ENCODE data around the gene OBP2B.
"Not testable (repeated sequence)": the region's sequence is repeated elsewhere in the genome, so short reads cannot be mapped to it uniquely, and the experiment has no call there.

Gene OBP2B

DNA sequence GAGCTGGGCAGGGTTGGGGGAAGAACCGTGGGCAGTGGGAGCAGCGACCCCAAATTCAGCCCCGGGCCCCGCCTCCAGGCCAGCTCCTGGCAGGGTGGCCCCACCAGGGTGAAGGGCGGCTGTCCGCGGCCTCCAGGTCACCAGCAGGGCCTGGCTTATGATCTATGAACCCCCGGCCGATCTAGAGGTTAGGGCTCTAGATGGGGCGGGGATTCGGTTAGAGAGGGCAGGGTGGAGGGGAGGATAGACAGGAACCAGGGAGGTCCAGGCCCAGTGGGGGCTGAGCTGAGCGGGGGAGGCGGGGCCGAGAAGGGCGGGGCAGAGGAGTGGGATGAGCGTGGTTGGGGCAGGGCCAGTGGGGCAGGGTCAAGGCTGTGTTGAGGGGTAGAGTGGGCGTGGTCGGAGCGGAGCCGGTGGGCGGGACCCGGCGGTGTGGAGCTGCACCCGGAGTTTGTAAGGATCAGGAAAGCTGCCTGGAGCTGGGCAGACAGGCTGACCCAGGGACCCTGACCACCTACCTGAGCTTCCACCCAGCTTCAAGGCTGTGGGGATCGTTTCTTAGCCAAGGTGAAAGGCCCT is 29.3 kb upstream of the OBP2B start:
- peak; percentile 48 for DNase-seq

DNA sequence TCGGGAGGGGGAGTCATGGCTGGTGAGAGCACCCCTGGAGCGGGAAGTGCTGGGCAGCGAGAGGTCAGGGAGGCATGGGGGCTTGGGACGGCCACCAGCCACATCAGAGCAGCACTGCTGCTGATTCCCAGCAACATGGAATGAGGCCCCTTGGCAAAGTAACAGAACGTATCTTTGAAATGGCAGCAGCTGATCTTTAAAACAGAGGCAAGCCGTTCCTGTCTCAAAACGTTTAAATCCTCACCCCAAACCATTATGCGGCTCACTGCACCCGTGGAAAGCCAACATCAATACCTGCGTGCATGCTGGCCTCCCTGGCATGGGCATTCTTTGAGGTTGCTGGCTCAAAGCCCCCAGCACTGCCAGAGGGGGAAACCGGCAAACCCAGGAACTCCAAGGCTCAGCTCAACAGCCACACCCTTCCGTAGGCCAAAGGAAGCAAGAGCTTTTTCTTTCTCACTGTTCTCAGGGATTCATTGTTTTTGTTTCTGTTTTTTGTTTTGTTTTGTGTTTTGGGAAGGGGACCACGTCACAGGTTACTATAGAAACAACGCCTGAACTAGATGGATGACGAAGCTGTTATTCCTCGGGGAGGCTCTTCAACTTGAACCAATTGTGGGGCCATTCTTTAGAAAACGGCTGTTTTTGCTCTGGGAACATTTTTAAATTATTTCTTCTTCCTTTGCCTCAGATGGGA is 28.1 kb upstream of the OBP2B start:
- no peak for DNase-seq

DNA sequence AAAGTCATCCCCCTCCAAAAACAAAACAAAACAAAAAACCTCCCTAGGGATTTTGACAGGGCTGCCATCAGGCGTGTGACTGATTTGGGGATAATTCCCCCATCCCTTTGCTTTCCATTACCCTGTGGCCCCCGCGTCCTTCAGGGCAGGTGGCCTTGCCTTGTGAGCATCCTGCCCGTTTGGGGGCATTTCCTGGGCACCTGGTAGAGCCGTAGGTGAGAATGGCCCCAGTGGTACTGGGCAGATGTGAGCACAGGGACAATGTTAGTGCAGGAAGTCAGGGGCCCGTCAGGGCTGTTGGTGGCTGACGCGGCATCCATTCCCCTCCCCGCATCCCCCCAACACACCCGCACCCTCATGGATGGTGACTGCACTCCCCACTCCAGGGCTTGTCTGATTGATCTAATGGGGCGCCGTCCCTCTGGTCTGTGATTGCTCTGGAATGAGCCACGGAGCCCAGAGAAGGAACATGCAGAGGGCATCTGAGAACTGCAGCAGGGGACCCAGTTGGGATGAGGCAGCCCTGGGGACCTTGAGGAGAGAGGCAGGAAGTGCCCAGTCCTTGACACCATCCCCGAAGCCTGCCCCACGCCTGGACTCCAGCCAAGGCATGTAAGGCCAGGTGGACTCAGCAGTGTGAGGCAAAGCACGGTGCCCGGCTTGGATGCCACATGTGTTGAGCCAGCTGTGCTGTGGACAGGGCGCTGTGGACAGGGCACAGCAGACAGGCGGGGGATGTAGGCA is 27.4 kb upstream of the OBP2B start:
- DNase-seq, result not testable (repeated sequence)

GRCh38 chr9:133235549-133236222 is 26.6 kb upstream of the OBP2B start:
- DNase-seq, result no peak

- DNase-seq, result no peak
These were observed 25.7 kb upstream of the OBP2B start for GRCh38 chr9:133234577-133235322.

DNA sequence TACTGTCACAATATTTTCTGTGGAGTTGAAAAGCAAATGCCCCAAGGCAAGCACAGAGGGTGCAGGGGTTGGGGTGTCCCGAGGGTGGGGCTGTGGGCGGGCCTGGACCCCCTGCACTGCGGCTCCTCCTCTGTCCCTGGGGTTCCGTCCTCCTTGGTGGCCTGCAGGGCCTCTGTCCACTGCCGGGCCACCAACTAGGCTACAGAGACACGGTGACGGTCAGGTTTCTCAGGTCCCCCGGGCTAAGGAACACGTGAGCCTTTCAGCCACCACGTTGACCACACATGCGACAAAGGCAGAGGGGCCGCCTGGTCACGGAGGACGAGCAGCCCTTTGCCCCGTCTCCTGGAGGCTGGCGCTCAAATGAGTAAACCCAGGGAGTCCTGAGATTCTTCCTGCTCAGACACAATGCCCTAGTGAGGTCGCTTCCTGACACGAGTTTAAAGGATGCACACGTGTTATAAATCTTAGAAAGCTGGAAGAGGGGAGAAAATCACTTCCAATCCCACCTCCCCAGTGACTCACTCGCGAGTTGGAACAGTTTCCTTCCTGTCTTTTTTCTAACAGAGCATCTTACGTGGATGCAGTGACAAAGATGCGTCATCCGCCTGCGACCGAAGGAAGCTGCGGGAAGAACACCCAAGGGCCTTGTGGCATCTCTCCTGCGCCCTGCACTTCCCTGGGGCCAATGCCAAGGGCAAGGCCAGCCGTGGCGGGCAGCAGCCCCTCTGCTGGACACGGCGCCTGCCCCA is 24.8 kb upstream of the OBP2B start:
- DNase-seq, result no peak

GRCh38 chr9:133231934-133232568 is 23.0 kb upstream of the OBP2B start:
- DNase-seq, result not testable (repeated sequence)

GRCh38 chr9:133230514-133230913 is 21.5 kb upstream of the OBP2B start:
- not testable (repeated sequence) for DNase-seq

DNA sequence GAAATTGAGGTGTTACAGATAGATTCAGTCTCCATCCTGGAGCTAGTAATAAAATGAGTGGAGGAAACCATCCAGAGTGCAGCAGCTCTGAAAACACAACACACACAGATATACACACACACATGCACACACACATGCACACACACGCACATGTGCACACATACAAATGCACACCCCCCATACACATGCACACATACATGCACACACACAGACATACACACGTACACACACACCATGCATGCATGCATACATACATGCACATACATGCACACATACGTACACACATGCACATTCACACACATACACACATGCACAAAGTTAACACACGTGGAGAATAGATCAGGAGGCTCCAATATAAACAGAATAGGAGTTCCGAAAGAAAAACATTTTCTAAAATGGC is 21.0 kb upstream of the OBP2B start:
- no peak for DNase-seq

DNA sequence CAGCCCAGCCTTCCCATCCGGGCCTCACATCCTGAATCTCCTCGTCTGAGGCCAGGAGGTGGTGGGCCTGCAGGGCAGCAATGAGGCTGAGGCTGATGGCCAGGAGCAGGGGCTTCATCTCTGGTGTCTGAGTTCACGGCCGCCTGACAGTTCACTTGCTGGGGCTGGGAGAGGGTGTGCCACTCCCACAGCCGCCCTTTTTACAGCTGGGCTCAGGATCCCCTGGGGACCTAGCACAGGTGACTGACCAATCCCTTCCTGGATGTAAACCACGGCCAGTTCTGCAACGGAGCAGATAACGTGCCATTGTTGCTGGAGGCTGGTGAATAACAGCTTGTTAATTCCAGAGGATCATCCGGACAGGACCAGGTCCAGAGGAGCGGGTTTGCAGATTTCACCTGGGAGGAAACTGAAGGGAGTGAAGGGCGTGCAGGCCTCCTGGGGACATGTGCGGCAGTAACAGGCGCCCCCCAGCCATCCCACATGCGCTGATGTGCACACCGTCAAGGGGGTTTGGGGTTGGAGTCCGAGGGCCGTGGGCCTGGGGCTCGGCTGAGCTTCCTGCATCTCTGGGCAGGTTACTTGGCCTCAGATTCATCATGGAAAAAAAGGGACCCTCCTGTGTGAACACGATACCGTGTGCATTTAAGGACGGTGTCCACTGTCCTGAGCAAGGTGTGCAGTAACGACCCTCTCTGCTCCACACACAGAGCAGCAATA is 19.6 kb upstream of the OBP2B start:
- not testable (repeated sequence) for DNase-seq

- not testable (repeated sequence) for DNase-seq
These were observed 18.9 kb upstream of the OBP2B start for GRCh38 chr9:133227996-133228395.

GRCh38 chr9:133227242-133227860 is 18.3 kb upstream of the OBP2B start:
- no peak for DNase-seq

DNA sequence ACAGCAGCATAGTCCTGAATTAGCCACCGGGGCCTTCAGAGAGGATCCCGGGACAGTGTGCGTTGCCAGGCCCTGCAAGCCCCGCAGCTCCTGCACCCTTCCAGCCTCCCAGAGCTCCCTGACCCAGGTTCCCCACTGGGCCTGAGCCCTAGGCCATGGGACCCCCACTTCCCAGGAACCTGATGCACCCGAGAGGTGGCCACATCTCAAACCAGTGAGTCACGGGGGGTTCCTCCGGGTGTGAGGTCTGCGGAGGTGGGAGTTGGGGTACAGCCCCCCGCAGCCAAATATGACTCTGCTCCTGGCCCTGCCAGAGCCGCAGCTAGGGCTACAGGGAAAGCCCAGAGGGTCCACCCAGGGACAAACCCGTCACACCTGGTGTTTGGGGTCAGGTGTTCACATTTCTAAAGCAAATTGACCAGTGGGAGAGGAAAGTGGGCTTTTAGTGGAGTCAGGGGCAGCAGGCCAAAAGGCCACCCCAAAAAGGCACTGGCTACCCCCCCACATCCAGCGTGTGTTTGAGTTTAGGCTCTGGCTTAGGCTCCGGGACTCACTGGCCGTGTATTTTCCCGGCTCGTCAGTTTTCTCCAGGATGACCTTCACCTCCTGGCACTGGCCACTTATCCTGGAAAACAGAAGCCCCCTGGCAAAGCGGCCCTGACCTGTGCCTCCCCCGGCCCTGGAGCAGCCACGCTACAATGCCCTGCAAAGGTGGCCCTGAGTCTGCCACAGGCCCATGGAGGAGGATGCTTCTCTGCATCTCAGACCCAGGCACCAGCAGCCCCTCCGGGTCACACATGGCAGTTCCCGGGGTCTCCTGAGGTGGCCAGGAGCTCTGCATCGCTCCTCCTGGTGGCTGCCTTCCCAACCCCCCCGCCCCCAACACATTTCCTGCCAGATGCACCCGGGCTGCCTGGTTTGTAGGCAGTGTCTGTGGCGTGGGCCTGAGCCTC is 17.4 kb upstream of the OBP2B start:
- DNase-seq, result no peak

- DNase-seq, result no peak
These were observed 16.3 kb upstream of the OBP2B start for GRCh38 chr9:133225171-133226011.

GRCh38 chr9:133224762-133225161 is 15.7 kb upstream of the OBP2B start:
- DNase-seq, result no peak

DNA sequence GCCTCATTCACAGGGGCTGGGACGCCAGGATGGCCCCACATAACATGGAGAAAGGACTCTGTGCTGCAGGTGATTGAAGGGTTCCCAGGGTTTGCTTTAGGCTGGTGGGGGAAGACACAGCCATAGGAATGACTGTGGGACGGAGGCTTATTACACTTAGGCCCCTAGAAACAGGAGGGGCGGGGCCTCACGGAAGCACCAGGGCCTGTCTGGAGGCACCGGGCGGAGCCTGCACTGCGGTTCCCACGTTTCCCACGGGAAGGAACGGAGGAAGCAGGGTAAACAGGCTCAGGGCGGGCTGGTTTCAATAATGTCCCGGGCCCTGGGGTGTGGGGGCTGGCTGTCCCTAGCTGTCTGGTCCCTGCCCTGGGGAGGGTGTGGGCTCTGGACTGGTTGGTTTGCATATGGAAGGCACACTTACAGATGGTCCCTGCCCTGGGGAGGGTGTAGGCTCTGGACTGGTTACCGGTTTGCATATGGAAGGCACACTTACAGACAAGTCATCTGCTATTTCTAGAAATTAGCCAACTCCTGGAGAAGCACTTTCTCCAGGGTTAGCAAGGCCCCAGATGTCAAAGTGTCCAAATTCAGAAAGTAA is 14.2 kb upstream of the OBP2B start:
- DNase-seq, result not testable (repeated sequence)

DNA sequence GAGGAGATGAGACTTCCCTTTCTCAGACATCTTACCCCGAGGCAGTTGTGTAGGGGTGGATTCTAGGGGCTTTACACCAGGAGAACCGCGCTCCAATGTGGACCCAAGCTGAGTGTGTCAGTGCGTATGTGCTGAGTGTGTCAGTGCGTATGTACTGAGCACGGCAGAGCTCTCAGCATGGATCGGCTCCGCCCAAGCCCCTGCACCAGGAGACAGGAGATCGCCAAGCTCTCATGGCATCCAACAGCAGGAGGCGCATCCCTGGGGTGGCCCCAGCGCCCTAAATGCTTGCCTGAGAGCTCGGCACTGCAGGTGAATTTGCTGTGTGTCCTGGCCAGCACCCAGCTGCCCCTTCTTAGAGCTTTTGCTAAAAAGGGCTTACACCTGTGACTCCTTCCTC is 12.9 kb upstream of the OBP2B start:
- not testable (repeated sequence) for DNase-seq

All from activated naive CD4-positive, alpha-beta T cell treated with anti-CD3 and anti-CD28 coated beads, Interleukin-2, amount 50 U/mL, for 16 hours (primary cell).